SK-N-SH (cell line): Measurements from ENCODE around the gene ADAM33.

Source experiments
- CHD2 ChIP-seq: fragments of 150-350 bp; IDR thresholded peaks from 2 replicates; pipeline ENCODE4 v1.6.1; 2018; ENCODE audit warnings: low read length; ENCODE audit not compliant: partially characterized antibody
- FOXM1 ChIP-seq: IDR thresholded peaks from 2 replicates; pipeline ENCODE4 v1.4.0; 2012; ENCODE audit warnings: low read depth, mild to moderate bottlenecking
- GATA2 ChIP-seq: sonication (generic); formaldehyde crosslinking; IDR thresholded peaks from 2 replicates; pipeline ENCODE4 v1.5.0; 2020; ENCODE audit warnings: mild to moderate bottlenecking, missing genetic modification reagents
- NRF1 ChIP-seq: IDR thresholded peaks from 2 replicates; pipeline ENCODE4 v1.6.1; 2012; ENCODE audit warnings: low read depth, mild to moderate bottlenecking, low read length
- RFX5 ChIP-seq: IDR thresholded peaks from 2 replicates; pipeline ENCODE4 v1.6.1; 2012; ENCODE audit warnings: mild to moderate bottlenecking, improper control_type of control experiment, low read length
- TF ChIP-seq, protein P1 (sequence below): IDR thresholded peaks from 2 replicates; pipeline ENCODE4 v1.4.0; 2012; ENCODE audit warnings: low read depth, borderline replicate concordance
- TF ChIP-seq, protein P2 (sequence below): fragments of 200-600 bp; sonication (generic); IDR thresholded peaks from 2 replicates; pipeline ENCODE4 v1.6.1; 2017; ENCODE audit warnings: antibody characterized with exemption, mild to moderate bottlenecking, moderate library complexity
- TF ChIP-seq, protein P3 (sequence below): fragments of 150-350 bp; IDR thresholded peaks from 2 replicates; pipeline ENCODE4 v1.6.1; 2017; ENCODE audit warnings: antibody characterized with exemption, low read length, low read depth, borderline replicate concordance
- TF ChIP-seq, protein P4 (sequence below): IDR thresholded peaks from 2 replicates; pipeline ENCODE4 v1.6.1; 2012; ENCODE audit warnings: mild to moderate bottlenecking, low read depth, low read length, moderate library complexity

DNA sequence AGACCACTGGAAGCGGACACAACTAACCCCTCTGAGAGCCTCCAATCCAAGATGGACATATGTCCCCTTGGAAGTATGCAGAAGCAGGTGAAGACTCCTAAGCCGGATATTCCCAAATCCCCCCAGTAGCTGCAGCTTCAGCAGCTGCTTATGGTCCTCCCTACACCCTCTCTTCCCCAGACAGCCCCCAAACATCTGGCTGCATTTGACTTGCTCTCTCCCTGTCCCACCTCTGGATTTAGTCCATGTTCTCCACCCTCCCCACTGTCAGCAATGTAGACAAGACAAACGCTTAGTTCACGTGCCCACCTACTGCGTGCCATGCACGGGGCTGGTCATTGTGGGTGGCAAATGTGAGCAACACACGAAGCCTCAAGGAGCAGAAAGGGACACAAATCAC, 4.6 kb upstream of the ADAM33 start:
- TF ChIP-seq, protein P1, sequence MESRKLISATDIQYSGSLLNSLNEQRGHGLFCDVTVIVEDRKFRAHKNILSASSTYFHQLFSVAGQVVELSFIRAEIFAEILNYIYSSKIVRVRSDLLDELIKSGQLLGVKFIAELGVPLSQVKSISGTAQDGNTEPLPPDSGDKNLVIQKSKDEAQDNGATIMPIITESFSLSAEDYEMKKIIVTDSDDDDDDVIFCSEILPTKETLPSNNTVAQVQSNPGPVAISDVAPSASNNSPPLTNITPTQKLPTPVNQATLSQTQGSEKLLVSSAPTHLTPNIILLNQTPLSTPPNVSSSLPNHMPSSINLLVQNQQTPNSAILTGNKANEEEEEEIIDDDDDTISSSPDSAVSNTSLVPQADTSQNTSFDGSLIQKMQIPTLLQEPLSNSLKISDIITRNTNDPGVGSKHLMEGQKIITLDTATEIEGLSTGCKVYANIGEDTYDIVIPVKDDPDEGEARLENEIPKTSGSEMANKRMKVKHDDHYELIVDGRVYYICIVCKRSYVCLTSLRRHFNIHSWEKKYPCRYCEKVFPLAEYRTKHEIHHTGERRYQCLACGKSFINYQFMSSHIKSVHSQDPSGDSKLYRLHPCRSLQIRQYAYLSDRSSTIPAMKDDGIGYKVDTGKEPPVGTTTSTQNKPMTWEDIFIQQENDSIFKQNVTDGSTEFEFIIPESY, result no peak
- TF ChIP-seq RFX5, result no peak
- no peak for TF ChIP-seq FOXM1
- TF ChIP-seq GATA2, result no peak
- TF ChIP-seq, protein P2, sequence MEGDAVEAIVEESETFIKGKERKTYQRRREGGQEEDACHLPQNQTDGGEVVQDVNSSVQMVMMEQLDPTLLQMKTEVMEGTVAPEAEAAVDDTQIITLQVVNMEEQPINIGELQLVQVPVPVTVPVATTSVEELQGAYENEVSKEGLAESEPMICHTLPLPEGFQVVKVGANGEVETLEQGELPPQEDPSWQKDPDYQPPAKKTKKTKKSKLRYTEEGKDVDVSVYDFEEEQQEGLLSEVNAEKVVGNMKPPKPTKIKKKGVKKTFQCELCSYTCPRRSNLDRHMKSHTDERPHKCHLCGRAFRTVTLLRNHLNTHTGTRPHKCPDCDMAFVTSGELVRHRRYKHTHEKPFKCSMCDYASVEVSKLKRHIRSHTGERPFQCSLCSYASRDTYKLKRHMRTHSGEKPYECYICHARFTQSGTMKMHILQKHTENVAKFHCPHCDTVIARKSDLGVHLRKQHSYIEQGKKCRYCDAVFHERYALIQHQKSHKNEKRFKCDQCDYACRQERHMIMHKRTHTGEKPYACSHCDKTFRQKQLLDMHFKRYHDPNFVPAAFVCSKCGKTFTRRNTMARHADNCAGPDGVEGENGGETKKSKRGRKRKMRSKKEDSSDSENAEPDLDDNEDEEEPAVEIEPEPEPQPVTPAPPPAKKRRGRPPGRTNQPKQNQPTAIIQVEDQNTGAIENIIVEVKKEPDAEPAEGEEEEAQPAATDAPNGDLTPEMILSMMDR, result no peak
- TF ChIP-seq CHD2, result no peak
- TF ChIP-seq, protein P3, sequence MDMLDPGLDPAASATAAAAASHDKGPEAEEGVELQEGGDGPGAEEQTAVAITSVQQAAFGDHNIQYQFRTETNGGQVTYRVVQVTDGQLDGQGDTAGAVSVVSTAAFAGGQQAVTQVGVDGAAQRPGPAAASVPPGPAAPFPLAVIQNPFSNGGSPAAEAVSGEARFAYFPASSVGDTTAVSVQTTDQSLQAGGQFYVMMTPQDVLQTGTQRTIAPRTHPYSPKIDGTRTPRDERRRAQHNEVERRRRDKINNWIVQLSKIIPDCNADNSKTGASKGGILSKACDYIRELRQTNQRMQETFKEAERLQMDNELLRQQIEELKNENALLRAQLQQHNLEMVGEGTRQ, result no peak
- TF ChIP-seq NRF1, result no peak
- TF ChIP-seq, protein P4, sequence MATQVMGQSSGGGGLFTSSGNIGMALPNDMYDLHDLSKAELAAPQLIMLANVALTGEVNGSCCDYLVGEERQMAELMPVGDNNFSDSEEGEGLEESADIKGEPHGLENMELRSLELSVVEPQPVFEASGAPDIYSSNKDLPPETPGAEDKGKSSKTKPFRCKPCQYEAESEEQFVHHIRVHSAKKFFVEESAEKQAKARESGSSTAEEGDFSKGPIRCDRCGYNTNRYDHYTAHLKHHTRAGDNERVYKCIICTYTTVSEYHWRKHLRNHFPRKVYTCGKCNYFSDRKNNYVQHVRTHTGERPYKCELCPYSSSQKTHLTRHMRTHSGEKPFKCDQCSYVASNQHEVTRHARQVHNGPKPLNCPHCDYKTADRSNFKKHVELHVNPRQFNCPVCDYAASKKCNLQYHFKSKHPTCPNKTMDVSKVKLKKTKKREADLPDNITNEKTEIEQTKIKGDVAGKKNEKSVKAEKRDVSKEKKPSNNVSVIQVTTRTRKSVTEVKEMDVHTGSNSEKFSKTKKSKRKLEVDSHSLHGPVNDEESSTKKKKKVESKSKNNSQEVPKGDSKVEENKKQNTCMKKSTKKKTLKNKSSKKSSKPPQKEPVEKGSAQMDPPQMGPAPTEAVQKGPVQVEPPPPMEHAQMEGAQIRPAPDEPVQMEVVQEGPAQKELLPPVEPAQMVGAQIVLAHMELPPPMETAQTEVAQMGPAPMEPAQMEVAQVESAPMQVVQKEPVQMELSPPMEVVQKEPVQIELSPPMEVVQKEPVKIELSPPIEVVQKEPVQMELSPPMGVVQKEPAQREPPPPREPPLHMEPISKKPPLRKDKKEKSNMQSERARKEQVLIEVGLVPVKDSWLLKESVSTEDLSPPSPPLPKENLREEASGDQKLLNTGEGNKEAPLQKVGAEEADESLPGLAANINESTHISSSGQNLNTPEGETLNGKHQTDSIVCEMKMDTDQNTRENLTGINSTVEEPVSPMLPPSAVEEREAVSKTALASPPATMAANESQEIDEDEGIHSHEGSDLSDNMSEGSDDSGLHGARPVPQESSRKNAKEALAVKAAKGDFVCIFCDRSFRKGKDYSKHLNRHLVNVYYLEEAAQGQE, result no peak
